GM19372 (cell line): ENCODE measurements around the gene HDAC1.
"Not testable (repeated sequence)": the region's sequence is repeated elsewhere in the genome, so short reads cannot be mapped to it uniquely, and the experiment has no call there.

Experiments used
- ATAC-seq: cut with Tn5 transposase; IDR thresholded peaks from one replicate; pipeline ENCODE4 v1.9.1; 2021; ENCODE audit warnings: mild to moderate bottlenecking, low read depth, moderate library complexity; ENCODE audit not compliant: unreplicated experiment

The HDAC1 gene

GRCh38 chr1:32273391-32274208 is 18.3 kb upstream of the HDAC1 start:
- no peak for ATAC-seq

- ATAC-seq, result no peak
These were observed 17.1 kb upstream of the HDAC1 start for GRCh38 chr1:32274646-32275340.

- no peak for ATAC-seq
These were observed 16.5 kb upstream of the HDAC1 start for GRCh38 chr1:32275424-32275823.

GRCh38 chr1:32276032-32276782 is 15.7 kb upstream of the HDAC1 start:
- ATAC-seq, result no peak

DNA sequence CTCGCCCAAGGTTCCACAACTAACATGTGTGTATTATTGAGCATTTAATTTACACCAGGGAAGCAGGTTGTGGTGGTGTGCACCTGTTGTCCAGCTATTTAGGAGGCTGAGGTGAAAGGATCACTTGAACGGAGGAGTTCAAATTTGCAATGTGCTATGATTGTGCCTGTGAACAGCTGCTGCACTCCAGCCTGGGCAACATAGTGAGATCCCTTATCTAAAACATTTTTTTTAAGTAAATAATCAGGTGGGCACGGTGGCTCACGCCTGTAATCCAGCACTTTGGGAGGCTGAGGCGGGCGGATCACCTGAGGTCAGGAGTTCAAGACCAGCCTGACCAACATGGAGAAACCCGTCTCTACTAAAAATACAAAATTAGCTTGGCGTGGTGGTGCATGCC is 7.1 kb upstream of the HDAC1 start:
- ATAC-seq, result not testable (repeated sequence)

DNA sequence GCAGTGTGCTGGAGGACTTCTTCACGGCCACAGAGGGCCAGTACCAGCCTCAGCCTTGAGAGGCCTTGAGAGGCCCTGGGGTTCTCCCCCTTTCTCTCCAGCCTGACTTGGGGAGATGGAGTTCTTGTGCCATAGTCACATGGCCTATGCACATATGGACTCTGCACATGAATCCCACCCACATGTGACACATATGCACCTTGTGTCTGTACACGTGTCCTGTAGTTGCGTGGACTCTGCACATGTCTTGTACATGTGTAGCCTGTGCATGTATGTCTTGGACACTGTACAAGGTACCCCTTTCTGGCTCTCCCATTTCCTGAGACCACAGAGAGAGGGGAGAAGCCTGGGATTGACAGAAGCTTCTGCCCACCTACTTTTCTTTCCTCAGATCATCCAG is 6.2 kb upstream of the HDAC1 start:
- no peak for ATAC-seq

GRCh38 chr1:32286763-32287162 is 5.1 kb upstream of the HDAC1 start:
- no peak for ATAC-seq

DNA sequence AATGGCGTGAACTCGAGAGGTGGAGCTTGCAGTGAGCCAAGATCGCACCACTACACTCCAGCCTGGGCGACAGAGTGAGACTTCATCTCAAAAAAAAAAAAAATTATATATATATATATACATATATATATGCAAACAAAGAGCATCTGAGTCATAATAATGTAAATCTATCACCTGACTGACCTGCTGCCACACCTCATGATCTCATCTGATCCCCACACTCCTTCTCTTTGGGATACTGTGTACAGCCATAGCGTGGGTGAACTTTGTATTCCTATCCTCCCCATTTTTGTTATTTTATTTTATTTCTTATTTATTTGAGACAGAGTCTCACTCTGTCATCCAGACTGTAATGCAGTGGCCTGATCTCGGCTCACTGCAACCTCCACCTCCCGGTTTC is 2.6 kb upstream of the HDAC1 start:
- ATAC-seq, result no peak

- no peak for ATAC-seq
These were observed 657 bp upstream of the HDAC1 start for GRCh38 chr1:32291145-32291707.

GRCh38 chr1:32298211-32298610 is 6.3 kb downstream of the HDAC1 start:
- ATAC-seq, result not testable (repeated sequence)

DNA sequence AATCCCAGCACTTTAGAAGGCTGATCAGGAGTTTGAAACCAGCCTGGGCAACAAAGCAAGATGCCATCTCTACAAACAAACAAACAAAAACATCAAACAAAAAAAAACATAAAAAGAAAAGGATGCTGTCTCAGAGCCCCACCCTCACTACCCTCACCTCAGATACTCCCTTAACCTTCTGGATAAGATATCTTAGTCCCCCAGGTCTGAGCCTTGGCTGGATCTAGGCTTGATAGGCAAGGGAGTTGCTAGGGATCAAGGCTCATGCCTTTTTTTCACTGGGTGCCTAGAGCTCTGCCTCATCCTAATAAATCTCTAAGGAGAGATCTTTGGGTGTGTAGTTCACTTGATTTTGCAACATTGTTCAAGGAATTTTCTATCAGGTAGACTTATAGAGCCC is 7.4 kb downstream of the HDAC1 start:
- ATAC-seq, result no peak

GRCh38 chr1:32303358-32303757 is 11.5 kb downstream of the HDAC1 start:
- ATAC-seq, result no peak

GRCh38 chr1:32303997-32304622 is 12.2 kb downstream of the HDAC1 start:
- no peak for ATAC-seq

GRCh38 chr1:32305310-32305709 is 13.4 kb downstream of the HDAC1 start:
- ATAC-seq, result no peak

DNA sequence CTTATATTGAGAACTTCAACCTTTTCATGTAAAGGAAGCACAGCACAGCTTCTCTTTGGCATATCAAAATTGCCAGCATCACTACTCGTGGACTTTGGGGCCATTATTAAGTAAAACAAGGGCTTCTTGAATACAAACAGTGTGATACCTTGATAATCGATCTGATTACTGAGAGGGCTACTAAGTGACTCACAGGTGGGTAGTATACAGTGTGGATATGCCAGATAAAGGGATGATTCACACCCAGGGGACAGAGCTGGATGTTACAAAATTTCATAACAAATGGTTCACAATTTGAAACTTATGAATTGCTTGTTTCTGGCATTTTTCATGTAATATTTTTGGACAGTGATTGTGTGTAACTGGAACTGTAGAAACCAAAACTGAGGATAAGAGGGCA is 15.4 kb downstream of the HDAC1 start:
- no peak for ATAC-seq

DNA sequence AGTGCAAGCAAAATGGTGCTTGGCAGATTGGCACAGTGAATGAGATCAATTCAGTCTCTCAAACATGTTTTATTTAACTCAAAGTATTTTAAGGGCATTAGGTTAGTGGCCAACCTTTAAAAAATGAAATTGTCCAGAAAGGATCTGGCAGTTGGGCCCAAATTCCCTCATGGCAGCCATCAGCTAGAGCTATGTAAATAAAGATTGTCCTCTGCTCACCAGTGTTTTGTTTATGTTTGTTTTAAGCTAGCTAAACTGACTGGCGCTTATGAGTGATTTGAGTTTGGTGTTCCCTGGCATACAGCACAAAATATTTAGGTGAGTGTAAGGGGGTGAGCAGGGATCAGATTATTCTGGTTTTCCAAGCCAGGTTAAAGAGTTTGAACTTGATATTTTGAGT is 18.1 kb downstream of the HDAC1 start:
- ATAC-seq, result no peak

GRCh38 chr1:32311709-32312393 is 20.0 kb downstream of the HDAC1 start:
- no peak for ATAC-seq

GRCh38 chr1:32316903-32317277 is 25.0 kb downstream of the HDAC1 start:
- no peak for ATAC-seq

- no peak for ATAC-seq
These were observed 26.4 kb downstream of the HDAC1 start for GRCh38 chr1:32318127-32318869.
